WTC11 (cell line): ENCODE results near the gene ZNF212. TPM values are rescaled to one million over a fixed set of nuclear protein-coding genes. Genes with fewer than 3 reads are reported as not detected.
"Not testable (repeated sequence)": the region's sequence is repeated elsewhere in the genome, so short reads cannot be mapped to it uniquely, and the experiment has no call there.

ENCODE experiments used
- ATAC-seq: fragments of 200-7000 bp; cut with Tn5 transposase; 2 replicates; pipeline ENCODE4 v1.10.0; 2021; ENCODE audit warnings: mild to moderate bottlenecking, moderate library complexity
- CTCF ChIA-PET: fragments of 300-600 bp; sonication (Branson Sonifier 250); formaldehyde crosslinking; loops from one replicate; lab custom pipeline; 2021; ENCODE audit warnings: antibody characterized with exemption; lab: Charles Lee
- POLR2A ChIA-PET: fragments of 350-600 bp; sonication (Branson Sonifier 250); formaldehyde crosslinking; loops from one replicate; lab custom pipeline; 2021; ENCODE audit warnings: antibody characterized with exemption; lab: Charles Lee
- DNase-seq: peaks from one replicate; pipeline ENCODE4 v3.0.0; 2021; ENCODE audit warnings: low spot score
- H3K27ac Mint-ChIP-seq: 2 replicates; pipeline ENCODE4 v1.8.0; 2021; ENCODE audit warnings: mixed read lengths
- H3K27me3 Mint-ChIP-seq: 2 replicates; pipeline ENCODE4 v1.8.0; 2021; ENCODE audit warnings: low read depth, mild to moderate bottlenecking, moderate library complexity, mixed read lengths
- H3K36me3 Mint-ChIP-seq: 2 replicates; pipeline ENCODE4 v1.8.0; 2021; ENCODE audit warnings: mixed read lengths
- H3K4me1 Mint-ChIP-seq: 2 replicates; pipeline ENCODE4 v1.8.0; 2022; ENCODE audit warnings: mixed read lengths
- H3K4me3 Mint-ChIP-seq: 2 replicates; pipeline ENCODE4 v1.8.0; 2021; ENCODE audit warnings: mild to moderate bottlenecking, moderate library complexity, mixed read lengths
- H3K9me3 Mint-ChIP-seq: 2 replicates; pipeline ENCODE4 v1.8.0; 2021; ENCODE audit warnings: mixed read lengths
- GABPB1 ChIP-seq: sonication (generic); formaldehyde crosslinking; IDR thresholded peaks from 2 replicates; pipeline ENCODE4 v1.8.1; 2023; ENCODE audit warnings: mild to moderate bottlenecking, missing genetic modification reagents
- KAT7 ChIP-seq: sonication (generic); formaldehyde crosslinking; IDR thresholded peaks from 2 replicates; pipeline ENCODE4 v1.8.1; 2023; ENCODE audit warnings: missing genetic modification reagents, mild to moderate bottlenecking, borderline replicate concordance
- NFE2L1 ChIP-seq: sonication (generic); formaldehyde crosslinking; IDR thresholded peaks from 2 replicates; pipeline ENCODE4 v1.8.1; 2023; ENCODE audit warnings: missing genetic modification reagents
- PRRX2 ChIP-seq: fragments of 250-450 bp; sonication (Bioruptor Pico); IDR thresholded peaks from 2 replicates; pipeline ENCODE4 v1.8.0; 2021; ENCODE audit warnings: mild to moderate bottlenecking
- SMAD4 ChIP-seq: sonication (generic); formaldehyde crosslinking; IDR thresholded peaks from 2 replicates; pipeline ENCODE4 v1.8.0; 2022; ENCODE audit warnings: mild to moderate bottlenecking, missing genetic modification reagents
- ZNF219 ChIP-seq: sonication (generic); formaldehyde crosslinking; IDR thresholded peaks from 2 replicates; pipeline ENCODE4 v1.8.0; 2023; ENCODE audit warnings: missing genetic modification reagents, mild to moderate bottlenecking, borderline replicate concordance
- ZNF263 ChIP-seq: sonication (generic); formaldehyde crosslinking; IDR thresholded peaks from 2 replicates; pipeline ENCODE4 v1.8.1; 2022; ENCODE audit warnings: low read depth, mild to moderate bottlenecking, moderate library complexity, missing genetic modification reagents
- ZNF317 ChIP-seq: sonication (generic); formaldehyde crosslinking; IDR thresholded peaks from 2 replicates; pipeline ENCODE4 v1.8.1; 2023; ENCODE audit warnings: low read depth, mild to moderate bottlenecking, moderate library complexity, missing genetic modification reagents, borderline replicate concordance
- total RNA-seq: library from RNA; stranded (reverse); gene quantifications from 3 replicates; pipeline ENCODE4 v1.2.3, GENCODE V29; 2021
- TF ChIP-seq, protein P1 (sequence below): sonication (generic); formaldehyde crosslinking; IDR thresholded peaks from 2 replicates; pipeline ENCODE4 v1.8.1; 2023; ENCODE audit warnings: mild to moderate bottlenecking, missing genetic modification reagents
- TF ChIP-seq, protein P2 (sequence below): fragments of 250-450 bp; sonication (Bioruptor Pico); IDR thresholded peaks from 2 replicates; pipeline ENCODE4 v1.9.0; 2021; ENCODE audit warnings: mild to moderate bottlenecking, borderline replicate concordance
- TF ChIP-seq, protein P3 (sequence below): sonication (generic); formaldehyde crosslinking; IDR thresholded peaks from 2 replicates; pipeline ENCODE4 v1.8.1; 2022; ENCODE audit warnings: missing genetic modification reagents, borderline replicate concordance
- TF ChIP-seq, protein P4 (sequence below): sonication (generic); formaldehyde crosslinking; IDR thresholded peaks from 2 replicates; pipeline ENCODE4 v1.8.0; 2023; ENCODE audit warnings: mild to moderate bottlenecking, missing genetic modification reagents

Gene ZNF212
- total RNA-seq, 1 experiment from 2014 or later: 23.0 TPM

DNA sequence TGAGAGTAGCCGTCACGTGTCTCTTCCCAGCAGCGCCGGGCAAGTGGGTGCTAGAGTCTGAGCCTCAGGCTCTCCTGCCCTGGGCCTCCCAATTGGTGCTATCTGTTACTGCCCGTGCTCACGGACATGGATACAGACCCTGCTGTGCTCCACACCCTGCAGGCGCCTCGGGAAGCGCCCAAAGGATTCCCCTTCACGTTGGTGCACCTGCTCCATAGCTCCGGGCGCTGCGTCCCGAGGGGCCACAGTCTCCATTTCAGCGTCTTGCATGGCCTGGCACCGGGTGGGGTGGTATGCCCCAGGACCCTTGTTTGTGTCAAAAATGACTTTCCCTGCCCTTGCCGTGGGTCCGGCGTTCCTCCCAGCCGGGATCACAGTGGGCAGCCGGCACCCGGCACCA lies 13.8 kb upstream of the ZNF212 start:
- TF ChIP-seq NFE2L1 (CRISPR knock-in tag): no peak
- no peak for TF ChIP-seq PRRX2 (CRISPR knock-in tag)
- TF ChIP-seq, protein P1, sequence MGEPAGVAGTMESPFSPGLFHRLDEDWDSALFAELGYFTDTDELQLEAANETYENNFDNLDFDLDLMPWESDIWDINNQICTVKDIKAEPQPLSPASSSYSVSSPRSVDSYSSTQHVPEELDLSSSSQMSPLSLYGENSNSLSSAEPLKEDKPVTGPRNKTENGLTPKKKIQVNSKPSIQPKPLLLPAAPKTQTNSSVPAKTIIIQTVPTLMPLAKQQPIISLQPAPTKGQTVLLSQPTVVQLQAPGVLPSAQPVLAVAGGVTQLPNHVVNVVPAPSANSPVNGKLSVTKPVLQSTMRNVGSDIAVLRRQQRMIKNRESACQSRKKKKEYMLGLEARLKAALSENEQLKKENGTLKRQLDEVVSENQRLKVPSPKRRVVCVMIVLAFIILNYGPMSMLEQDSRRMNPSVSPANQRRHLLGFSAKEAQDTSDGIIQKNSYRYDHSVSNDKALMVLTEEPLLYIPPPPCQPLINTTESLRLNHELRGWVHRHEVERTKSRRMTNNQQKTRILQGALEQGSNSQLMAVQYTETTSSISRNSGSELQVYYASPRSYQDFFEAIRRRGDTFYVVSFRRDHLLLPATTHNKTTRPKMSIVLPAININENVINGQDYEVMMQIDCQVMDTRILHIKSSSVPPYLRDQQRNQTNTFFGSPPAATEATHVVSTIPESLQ: no peak
- no peak for TF ChIP-seq KAT7 (CRISPR knock-in tag)
- TF ChIP-seq GABPB1 (CRISPR knock-in tag): no peak
- no peak for TF ChIP-seq ZNF317 (CRISPR knock-in tag)
- TF ChIP-seq, protein P2, sequence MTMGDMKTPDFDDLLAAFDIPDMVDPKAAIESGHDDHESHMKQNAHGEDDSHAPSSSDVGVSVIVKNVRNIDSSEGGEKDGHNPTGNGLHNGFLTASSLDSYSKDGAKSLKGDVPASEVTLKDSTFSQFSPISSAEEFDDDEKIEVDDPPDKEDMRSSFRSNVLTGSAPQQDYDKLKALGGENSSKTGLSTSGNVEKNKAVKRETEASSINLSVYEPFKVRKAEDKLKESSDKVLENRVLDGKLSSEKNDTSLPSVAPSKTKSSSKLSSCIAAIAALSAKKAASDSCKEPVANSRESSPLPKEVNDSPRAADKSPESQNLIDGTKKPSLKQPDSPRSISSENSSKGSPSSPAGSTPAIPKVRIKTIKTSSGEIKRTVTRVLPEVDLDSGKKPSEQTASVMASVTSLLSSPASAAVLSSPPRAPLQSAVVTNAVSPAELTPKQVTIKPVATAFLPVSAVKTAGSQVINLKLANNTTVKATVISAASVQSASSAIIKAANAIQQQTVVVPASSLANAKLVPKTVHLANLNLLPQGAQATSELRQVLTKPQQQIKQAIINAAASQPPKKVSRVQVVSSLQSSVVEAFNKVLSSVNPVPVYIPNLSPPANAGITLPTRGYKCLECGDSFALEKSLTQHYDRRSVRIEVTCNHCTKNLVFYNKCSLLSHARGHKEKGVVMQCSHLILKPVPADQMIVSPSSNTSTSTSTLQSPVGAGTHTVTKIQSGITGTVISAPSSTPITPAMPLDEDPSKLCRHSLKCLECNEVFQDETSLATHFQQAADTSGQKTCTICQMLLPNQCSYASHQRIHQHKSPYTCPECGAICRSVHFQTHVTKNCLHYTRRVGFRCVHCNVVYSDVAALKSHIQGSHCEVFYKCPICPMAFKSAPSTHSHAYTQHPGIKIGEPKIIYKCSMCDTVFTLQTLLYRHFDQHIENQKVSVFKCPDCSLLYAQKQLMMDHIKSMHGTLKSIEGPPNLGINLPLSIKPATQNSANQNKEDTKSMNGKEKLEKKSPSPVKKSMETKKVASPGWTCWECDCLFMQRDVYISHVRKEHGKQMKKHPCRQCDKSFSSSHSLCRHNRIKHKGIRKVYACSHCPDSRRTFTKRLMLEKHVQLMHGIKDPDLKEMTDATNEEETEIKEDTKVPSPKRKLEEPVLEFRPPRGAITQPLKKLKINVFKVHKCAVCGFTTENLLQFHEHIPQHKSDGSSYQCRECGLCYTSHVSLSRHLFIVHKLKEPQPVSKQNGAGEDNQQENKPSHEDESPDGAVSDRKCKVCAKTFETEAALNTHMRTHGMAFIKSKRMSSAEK (CRISPR knock-in tag): no peak
- TF ChIP-seq SMAD4 (CRISPR knock-in tag): no peak
- TF ChIP-seq, protein P3, sequence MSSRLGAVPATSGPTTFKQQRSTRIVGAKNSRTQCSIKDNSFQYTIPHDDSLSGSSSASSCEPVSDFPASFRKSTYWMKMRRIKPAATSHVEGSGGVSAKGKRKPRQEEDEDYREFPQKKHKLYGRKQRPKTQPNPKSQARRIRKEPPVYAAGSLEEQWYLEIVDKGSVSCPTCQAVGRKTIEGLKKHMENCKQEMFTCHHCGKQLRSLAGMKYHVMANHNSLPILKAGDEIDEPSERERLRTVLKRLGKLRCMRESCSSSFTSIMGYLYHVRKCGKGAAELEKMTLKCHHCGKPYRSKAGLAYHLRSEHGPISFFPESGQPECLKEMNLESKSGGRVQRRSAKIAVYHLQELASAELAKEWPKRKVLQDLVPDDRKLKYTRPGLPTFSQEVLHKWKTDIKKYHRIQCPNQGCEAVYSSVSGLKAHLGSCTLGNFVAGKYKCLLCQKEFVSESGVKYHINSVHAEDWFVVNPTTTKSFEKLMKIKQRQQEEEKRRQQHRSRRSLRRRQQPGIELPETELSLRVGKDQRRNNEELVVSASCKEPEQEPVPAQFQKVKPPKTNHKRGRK (CRISPR knock-in tag): no peak
- TF ChIP-seq ZNF263 (CRISPR knock-in tag): no peak
- no peak for TF ChIP-seq ZNF219 (CRISPR knock-in tag)
- TF ChIP-seq, protein P4, sequence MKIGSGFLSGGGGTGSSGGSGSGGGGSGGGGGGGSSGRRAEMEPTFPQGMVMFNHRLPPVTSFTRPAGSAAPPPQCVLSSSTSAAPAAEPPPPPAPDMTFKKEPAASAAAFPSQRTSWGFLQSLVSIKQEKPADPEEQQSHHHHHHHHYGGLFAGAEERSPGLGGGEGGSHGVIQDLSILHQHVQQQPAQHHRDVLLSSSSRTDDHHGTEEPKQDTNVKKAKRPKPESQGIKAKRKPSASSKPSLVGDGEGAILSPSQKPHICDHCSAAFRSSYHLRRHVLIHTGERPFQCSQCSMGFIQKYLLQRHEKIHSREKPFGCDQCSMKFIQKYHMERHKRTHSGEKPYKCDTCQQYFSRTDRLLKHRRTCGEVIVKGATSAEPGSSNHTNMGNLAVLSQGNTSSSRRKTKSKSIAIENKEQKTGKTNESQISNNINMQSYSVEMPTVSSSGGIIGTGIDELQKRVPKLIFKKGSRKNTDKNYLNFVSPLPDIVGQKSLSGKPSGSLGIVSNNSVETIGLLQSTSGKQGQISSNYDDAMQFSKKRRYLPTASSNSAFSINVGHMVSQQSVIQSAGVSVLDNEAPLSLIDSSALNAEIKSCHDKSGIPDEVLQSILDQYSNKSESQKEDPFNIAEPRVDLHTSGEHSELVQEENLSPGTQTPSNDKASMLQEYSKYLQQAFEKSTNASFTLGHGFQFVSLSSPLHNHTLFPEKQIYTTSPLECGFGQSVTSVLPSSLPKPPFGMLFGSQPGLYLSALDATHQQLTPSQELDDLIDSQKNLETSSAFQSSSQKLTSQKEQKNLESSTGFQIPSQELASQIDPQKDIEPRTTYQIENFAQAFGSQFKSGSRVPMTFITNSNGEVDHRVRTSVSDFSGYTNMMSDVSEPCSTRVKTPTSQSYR (CRISPR knock-in tag): no peak
- ChIA-PET POLR2A (no interaction called here), CTCF (interaction anchor here (0.6 kb wide), 1 partner anchor 36 kb away, joined by 3 read pairs; the partner anchor contains the start of gene ZNF783)
- no peaks in the 10 kb centered on the region for H3K4me1 Mint-ChIP-seq
- no peak overlapping the region for H3K4me3 Mint-ChIP-seq
- no peaks in the 10 kb centered on the region for H3K9me3 Mint-ChIP-seq
- DNase-seq (no peak), ATAC-seq (no peak)
- H3K36me3 Mint-ChIP-seq: peaks cover 17% of the 10 kb centered on the region
- H3K27ac Mint-ChIP-seq: no peak overlapping the region
- no peaks in the 10 kb centered on the region; the same call in 1 of the 2 replicates for H3K27me3 Mint-ChIP-seq

DNA sequence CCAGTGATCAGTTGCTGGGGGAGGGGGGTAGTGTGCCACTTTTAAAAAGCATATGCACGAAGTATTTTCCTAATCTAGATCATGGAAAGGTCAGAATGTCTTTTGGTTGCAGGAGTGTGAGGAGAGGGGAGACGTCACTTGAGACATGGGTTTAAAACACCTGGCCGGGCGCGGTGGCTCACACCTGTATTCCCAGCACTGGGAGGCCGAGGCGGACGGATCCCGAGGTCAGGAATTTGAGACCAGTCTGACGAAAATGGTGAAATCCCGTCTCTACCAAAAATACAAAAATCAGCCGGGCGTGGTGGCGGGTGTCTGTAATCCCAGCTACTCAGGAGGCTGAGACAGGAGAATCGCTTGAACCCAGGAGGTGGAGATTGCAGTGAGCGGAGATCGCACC lies 13.1 kb upstream of the ZNF212 start:
- H3K27me3 Mint-ChIP-seq, H3K9me3 Mint-ChIP-seq, H3K4me3 Mint-ChIP-seq, H3K27ac Mint-ChIP-seq, POLR2A ChIA-PET, H3K4me1 Mint-ChIP-seq, ATAC-seq, DNase-seq, CTCF ChIA-PET: not testable (repeated sequence)
- peaks cover 11% of the 10 kb centered on the region for H3K36me3 Mint-ChIP-seq
